NB4 (cell line): ENCODE data around the gene PPARA.

Experiments used
- DNase-seq: peaks from one replicate; pipeline ENCODE4 v3.0.0; 2010; ENCODE audit warnings: low read depth
- H3K4me3 ChIP-seq: one replicate; pipeline ENCODE4 v1.5.1; 2011; ENCODE audit warnings: mild to moderate bottlenecking, low read depth, low read length, moderate library complexity
- MAX ChIP-seq: IDR thresholded peaks from 2 replicates; pipeline ENCODE4 v1.6.1; 2011; ENCODE audit warnings: low read depth, low read length
- MYC ChIP-seq: IDR thresholded peaks from 2 replicates; pipeline ENCODE4 v1.6.1; 2011; ENCODE audit warnings: low read depth, low read length
- POLR2A ChIP-seq: IDR thresholded peaks from 2 replicates; pipeline ENCODE4 v1.6.1; 2011; ENCODE audit warnings: mild to moderate bottlenecking; ENCODE audit not compliant: insufficient read length; ENCODE audit errors: extremely low read depth
- TF ChIP-seq, protein P1 (sequence below): IDR thresholded peaks from one replicate; pipeline ENCODE4 v1.5.1; 2012; ENCODE audit warnings: low read depth, low read length

The PPARA gene

GRCh38 chr22:46224898-46225290 lies 74.6 kb downstream of the PPARA start:
- no peak overlapping the region for H3K4me3 ChIP-seq
- DNase-seq, result no peak
- TF ChIP-seq MYC (no peak), MAX (no peak), POLR2A (no peak)
- TF ChIP-seq, protein P1, sequence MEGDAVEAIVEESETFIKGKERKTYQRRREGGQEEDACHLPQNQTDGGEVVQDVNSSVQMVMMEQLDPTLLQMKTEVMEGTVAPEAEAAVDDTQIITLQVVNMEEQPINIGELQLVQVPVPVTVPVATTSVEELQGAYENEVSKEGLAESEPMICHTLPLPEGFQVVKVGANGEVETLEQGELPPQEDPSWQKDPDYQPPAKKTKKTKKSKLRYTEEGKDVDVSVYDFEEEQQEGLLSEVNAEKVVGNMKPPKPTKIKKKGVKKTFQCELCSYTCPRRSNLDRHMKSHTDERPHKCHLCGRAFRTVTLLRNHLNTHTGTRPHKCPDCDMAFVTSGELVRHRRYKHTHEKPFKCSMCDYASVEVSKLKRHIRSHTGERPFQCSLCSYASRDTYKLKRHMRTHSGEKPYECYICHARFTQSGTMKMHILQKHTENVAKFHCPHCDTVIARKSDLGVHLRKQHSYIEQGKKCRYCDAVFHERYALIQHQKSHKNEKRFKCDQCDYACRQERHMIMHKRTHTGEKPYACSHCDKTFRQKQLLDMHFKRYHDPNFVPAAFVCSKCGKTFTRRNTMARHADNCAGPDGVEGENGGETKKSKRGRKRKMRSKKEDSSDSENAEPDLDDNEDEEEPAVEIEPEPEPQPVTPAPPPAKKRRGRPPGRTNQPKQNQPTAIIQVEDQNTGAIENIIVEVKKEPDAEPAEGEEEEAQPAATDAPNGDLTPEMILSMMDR, result no peak

DNA sequence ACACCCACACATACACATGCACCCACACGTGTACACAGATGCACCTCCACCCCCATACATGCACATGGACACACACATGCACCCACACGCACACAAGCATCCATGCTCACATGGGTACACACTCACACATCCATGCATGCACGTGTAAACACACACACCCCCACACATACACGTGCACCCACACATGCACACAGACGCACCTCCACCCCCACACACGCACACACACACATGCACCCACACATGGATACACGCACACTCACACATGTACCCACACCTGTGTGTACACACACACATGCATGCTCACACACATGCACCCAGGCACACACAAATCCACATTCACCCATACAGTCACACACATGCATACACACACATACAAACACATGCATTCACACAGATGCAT lies 75.3 kb downstream of the PPARA start:
- no peak for DNase-seq
- no peak for TF ChIP-seq POLR2A
- TF ChIP-seq, protein P1, result no peak
- TF ChIP-seq MYC, result no peak
- no peak for TF ChIP-seq MAX
- no peak overlapping the region for H3K4me3 ChIP-seq

GRCh38 chr22:46226577-46226976 lies 76.3 kb downstream of the PPARA start:
- TF ChIP-seq, protein P1, result no peak
- TF ChIP-seq POLR2A, result no peak
- TF ChIP-seq MYC, result no peak
- no peak for TF ChIP-seq MAX
- no peak for DNase-seq
- no peak overlapping the region for H3K4me3 ChIP-seq

DNA sequence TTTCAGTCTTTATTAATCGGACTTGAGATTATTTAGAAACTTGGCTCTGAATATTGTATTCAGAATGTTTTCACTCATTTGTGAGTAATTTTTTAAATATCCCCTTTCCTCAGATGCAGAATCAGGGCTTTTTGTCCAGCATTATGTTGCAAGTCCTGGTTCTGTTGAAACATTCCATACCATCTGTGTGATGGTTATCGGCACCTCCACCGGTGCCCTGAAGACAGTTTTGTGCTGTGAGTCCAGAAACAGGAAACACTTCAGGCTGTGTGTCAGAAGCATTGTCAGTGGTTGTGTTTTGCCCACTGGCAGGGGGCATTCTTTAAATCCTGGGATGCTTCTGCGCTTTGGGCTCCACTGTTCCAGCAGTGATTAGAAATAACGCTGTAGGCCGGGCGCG lies 79.4 kb downstream of the PPARA start:
- no peak for DNase-seq
- TF ChIP-seq, protein P1, result no peak
- TF ChIP-seq MYC (no peak), POLR2A (no peak), MAX (no peak)
- H3K4me3 ChIP-seq, result no peak overlapping the region

- no peak for DNase-seq
- no peak overlapping the region for H3K4me3 ChIP-seq
- TF ChIP-seq MYC (no peak), MAX (no peak), POLR2A (no peak)
- TF ChIP-seq, protein P1, result no peak
These were observed 80.1 kb downstream of the PPARA start for GRCh38 chr22:46230262-46230901.
